Hepatocyte (in vitro differentiated cells): ENCODE results near the gene ATG16L1. TPM values are rescaled to one million over a fixed set of nuclear protein-coding genes. Genes with fewer than 3 reads are reported as not detected.

Source experiments
- DNase-seq: peaks from one replicate; pipeline ENCODE4 v3.0.0-alpha.2; 2016; ENCODE audit warnings: low spot score
- H2AFZ ChIP-seq: fragments of 200-600 bp; sonication (generic); 2 replicates; pipeline ENCODE4 v1.6.0; 2016; ENCODE audit warnings: antibody characterized with exemption, mild to moderate bottlenecking
- H3K27ac ChIP-seq: fragments of 200-600 bp; sonication (generic); 2 replicates; pipeline ENCODE4 v1.5.1; 2016; ENCODE audit warnings: mild to moderate bottlenecking
- H3K27me3 ChIP-seq: fragments of 200-600 bp; sonication (generic); 2 replicates; pipeline ENCODE4 v1.6.1; 2016
- H3K36me3 ChIP-seq: fragments of 200-600 bp; sonication (generic); replicated peaks from 2 replicates; pipeline ENCODE4 v1.5.1; 2016; ENCODE audit warnings: low read depth; ENCODE audit not compliant: insufficient read depth
- H3K4me1 ChIP-seq: fragments of 200-600 bp; sonication (generic); 2 replicates; pipeline ENCODE4 v1.5.1; 2016; ENCODE audit warnings: mild to moderate bottlenecking, moderate library complexity; ENCODE audit not compliant: insufficient read depth
- H3K4me2 ChIP-seq: fragments of 200-600 bp; sonication (generic); 2 replicates; pipeline ENCODE4 v1.6.0; 2016
- H3K4me3 ChIP-seq: fragments of 200-600 bp; sonication (generic); 2 replicates; pipeline ENCODE4 v1.5.1; 2016; ENCODE audit warnings: mild to moderate bottlenecking
- H3K79me2 ChIP-seq: fragments of 200-600 bp; sonication (generic); 2 replicates; pipeline ENCODE4 v1.6.0; 2017; ENCODE audit warnings: mild to moderate bottlenecking
- H3K9me2 ChIP-seq: fragments of 200-600 bp; sonication (generic); replicated peaks from 2 replicates; pipeline ENCODE4 v1.6.0; 2017; ENCODE audit warnings: mild to moderate bottlenecking; ENCODE audit not compliant: insufficient read depth
- H3K9me3 ChIP-seq: fragments of 200-600 bp; sonication (generic); 2 replicates; pipeline ENCODE4 v1.5.1; 2016; ENCODE audit warnings: low read depth, mild to moderate bottlenecking
- H4K20me1 ChIP-seq: fragments of 200-600 bp; sonication (generic); 2 replicates; pipeline ENCODE4 v1.6.0; 2016; ENCODE audit warnings: mild to moderate bottlenecking; ENCODE audit not compliant: insufficient read depth, poor library complexity, severe bottlenecking
- CTCF ChIP-seq: fragments of 200-600 bp; sonication (generic); IDR thresholded peaks from 2 replicates; pipeline ENCODE4 v1.5.1; 2016; ENCODE audit warnings: antibody characterized with exemption, mild to moderate bottlenecking; ENCODE audit not compliant: poor library complexity
- EZH2 ChIP-seq: fragments of 200-600 bp; sonication (generic); IDR thresholded peaks from 2 replicates; pipeline ENCODE4 v1.6.1; 2016; ENCODE audit warnings: antibody characterized with exemption, mild to moderate bottlenecking, borderline replicate concordance
- EZH2phosphoT487 ChIP-seq: fragments of 200-600 bp; sonication (generic); IDR thresholded peaks from one replicate; pipeline ENCODE4 v1.6.1; 2018; ENCODE audit warnings: antibody characterized with exemption, mild to moderate bottlenecking, low read depth, moderate library complexity; ENCODE audit not compliant: unreplicated experiment, severe bottlenecking
- WGBS: methylation state at CpG from one replicate; pipeline ENCODE4 v1.1.6; 2016; ENCODE audit warnings: low lambda C conversion rate; ENCODE audit errors: missing lambda C conversion rate; 5-methylcytosine and 5-hydroxymethylcytosine counted together
- polyA plus RNA-seq: library from polyadenylated mRNA; unstranded; fragments of >200 nt; fragmentation: Nextera tagmentation; extraction: Ambion mirVana; gene quantifications from 2 replicates; pipeline ENCODE4 v1.2.1, GENCODE V29; 2016
- total RNA-seq: library from RNA; depleted of rRNA; stranded (reverse); fragments of >200 nt; gene quantifications from 2 replicates; pipeline ENCODE4 v1.2.3, GENCODE V29; 2014

The ATG16L1 gene
- total and polyA plus RNA-seq, 2 experiments from 2014 or later: 15.7 to 28.2 TPM

- Histone ChIP-seq H3K4me3 (peak overlapping the region; percentile 73), H3K4me2 (peak overlapping the region; percentile 88), H2AFZ (peak overlapping the region; percentile 89), H3K9me2 (no peaks in the 10 kb centered on the region), H3K9me3 (no peaks in the 10 kb centered on the region), H3K36me3 (no peaks in the 10 kb centered on the region), H4K20me1 (no peaks in the 10 kb centered on the region), H3K79me2 (peaks cover 50% of the 10 kb centered on the region), H3K4me1 (peaks cover 5% of the 10 kb centered on the region), H3K27me3 (no peaks in the 10 kb centered on the region), H3K27ac (peak overlapping the region; percentile 86)
- WGBS: 2% methylated on average over 18 of the region's 18 CpGs
- no peak for TF ChIP-seq EZH2
- DNase-seq: no peak
Observed at GRCh38 chr2:233252227-233252626, 754 bp downstream of the ATG16L1 start.

DNA sequence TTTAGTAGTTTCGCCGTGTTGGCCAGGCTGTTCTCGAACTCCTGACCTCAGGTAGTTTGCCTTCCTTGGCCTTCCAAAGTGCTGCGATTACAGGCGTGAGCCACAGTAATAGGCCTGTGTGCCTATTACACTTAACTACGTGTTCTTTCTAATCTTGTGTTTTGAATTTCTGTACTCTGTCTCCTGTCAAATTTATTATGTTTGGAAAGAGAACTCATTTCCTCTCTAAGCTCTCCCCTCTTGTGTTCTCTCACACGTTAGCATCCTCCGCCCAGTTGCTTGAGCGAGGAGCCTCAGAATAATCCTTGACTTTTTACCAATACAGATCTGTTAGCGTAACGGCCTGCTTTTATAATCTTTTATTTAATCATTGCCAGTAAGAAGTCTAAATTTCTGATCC lies 3.7 kb downstream of the ATG16L1 start:
- Histone ChIP-seq H3K79me2 (peaks cover 54% of the 10 kb centered on the region), H4K20me1 (no peaks in the 10 kb centered on the region)
- WGBS: 89% methylated on average over 11 of the region's 11 CpGs

DNA sequence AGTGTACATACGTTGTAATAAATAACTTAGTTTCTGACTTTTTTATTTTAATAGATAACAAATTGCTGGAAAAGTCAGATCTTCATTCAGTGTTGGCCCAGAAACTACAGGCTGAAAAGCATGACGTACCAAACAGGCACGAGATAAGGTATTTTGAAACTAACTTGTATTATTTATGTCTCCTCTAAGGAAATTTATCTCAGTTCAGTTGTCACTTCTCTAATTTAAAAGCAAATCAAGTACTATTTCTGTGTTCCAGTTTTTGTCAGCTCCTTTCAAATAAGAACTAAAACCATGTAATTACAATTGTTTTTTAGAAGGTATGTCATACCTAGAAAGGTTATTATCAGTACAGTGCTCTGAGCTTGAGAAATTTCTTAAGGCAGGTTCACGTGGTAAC lies 4.6 kb downstream of the ATG16L1 start:
- Histone ChIP-seq H2AFZ (no peak overlapping the region), H3K36me3 (no peaks in the 10 kb centered on the region), H3K79me2 (peaks cover 54% of the 10 kb centered on the region), H4K20me1 (no peaks in the 10 kb centered on the region), H3K4me2 (no peak overlapping the region), H3K27ac (no peak overlapping the region), H3K9me2 (no peaks in the 10 kb centered on the region), H3K27me3 (no peaks in the 10 kb centered on the region), H3K9me3 (no peaks in the 10 kb centered on the region), H3K4me1 (peaks cover 5% of the 10 kb centered on the region), H3K4me3 (no peak overlapping the region)
- no peak for DNase-seq
- no peak for TF ChIP-seq CTCF
- TF ChIP-seq EZH2: no peak
- TF ChIP-seq EZH2phosphoT487: no peak
- 93% methylated on average over 4 of the region's 4 CpGs for WGBS

More for the DNA sequence above, 3.7 kb downstream of the ATG16L1 start:
- no peaks in the 10 kb centered on the region for H3K9me3 ChIP-seq
- peaks cover 5% of the 10 kb centered on the region for H3K4me1 ChIP-seq
- peak overlapping the region; percentile 44 for H3K27ac ChIP-seq
- H3K4me3 ChIP-seq: no peak overlapping the region
- no peak overlapping the region for H3K4me2 ChIP-seq
- no peaks in the 10 kb centered on the region for H3K9me2 ChIP-seq
- H2AFZ ChIP-seq: no peak overlapping the region
- DNase-seq: no peak
- H3K36me3 ChIP-seq: no peaks in the 10 kb centered on the region
- no peaks in the 10 kb centered on the region for H3K27me3 ChIP-seq
- TF ChIP-seq CTCF: no peak
- TF ChIP-seq EZH2: no peak
- TF ChIP-seq EZH2phosphoT487: no peak

GRCh38 chr2:233258211-233258610 lies 6.7 kb downstream of the ATG16L1 start:
- H4K20me1 ChIP-seq: no peaks in the 10 kb centered on the region
- no peak for TF ChIP-seq EZH2phosphoT487
- no peak for TF ChIP-seq CTCF
- TF ChIP-seq EZH2: no peak

More at GRCh38 chr2:233258211-233258610, 6.7 kb downstream of the ATG16L1 start:
- Histone ChIP-seq H3K9me2 (no peaks in the 10 kb centered on the region), H3K27ac (no peak overlapping the region), H3K79me2 (peaks cover 41% of the 10 kb centered on the region), H3K4me3 (no peak overlapping the region), H3K9me3 (no peaks in the 10 kb centered on the region), H3K4me1 (peaks cover 5% of the 10 kb centered on the region), H3K4me2 (no peak overlapping the region), H2AFZ (no peak overlapping the region), H3K36me3 (no peaks in the 10 kb centered on the region), H3K27me3 (no peaks in the 10 kb centered on the region)
- no peak for DNase-seq
- 94% methylated on average over 2 of the region's 2 CpGs for WGBS
